Measurements from ENCODE around the gene DPYD.

The DPYD gene

DNA sequence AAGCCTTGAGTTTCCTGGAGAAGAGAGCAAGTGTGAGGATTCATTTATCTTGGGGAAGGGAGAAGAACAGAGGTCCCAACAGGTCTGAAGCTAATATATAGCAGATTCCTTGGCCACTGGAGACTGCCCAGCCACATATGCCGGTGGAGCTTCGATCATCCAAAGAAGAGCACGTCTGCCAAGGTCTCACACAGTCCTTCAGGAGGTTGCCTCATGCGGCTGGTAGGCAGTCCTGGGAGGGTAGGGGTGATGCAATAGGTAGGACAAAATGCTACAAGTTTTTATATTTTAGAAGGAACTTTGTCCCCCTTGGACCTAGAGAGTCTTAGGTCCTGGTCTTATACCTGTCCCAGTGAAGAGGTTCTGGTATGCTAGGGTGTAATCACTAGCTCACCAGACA, 582.5 kb downstream of the DPYD start:
- H3K4me3 ChIP-seq (ENCODE audit: low read depth, low read length), result no peak overlapping the region
- no peak for DNase-seq (ENCODE audit: low read depth, low spot score)
- TF ChIP-seq, protein P1, sequence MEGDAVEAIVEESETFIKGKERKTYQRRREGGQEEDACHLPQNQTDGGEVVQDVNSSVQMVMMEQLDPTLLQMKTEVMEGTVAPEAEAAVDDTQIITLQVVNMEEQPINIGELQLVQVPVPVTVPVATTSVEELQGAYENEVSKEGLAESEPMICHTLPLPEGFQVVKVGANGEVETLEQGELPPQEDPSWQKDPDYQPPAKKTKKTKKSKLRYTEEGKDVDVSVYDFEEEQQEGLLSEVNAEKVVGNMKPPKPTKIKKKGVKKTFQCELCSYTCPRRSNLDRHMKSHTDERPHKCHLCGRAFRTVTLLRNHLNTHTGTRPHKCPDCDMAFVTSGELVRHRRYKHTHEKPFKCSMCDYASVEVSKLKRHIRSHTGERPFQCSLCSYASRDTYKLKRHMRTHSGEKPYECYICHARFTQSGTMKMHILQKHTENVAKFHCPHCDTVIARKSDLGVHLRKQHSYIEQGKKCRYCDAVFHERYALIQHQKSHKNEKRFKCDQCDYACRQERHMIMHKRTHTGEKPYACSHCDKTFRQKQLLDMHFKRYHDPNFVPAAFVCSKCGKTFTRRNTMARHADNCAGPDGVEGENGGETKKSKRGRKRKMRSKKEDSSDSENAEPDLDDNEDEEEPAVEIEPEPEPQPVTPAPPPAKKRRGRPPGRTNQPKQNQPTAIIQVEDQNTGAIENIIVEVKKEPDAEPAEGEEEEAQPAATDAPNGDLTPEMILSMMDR (IDR thresholded peaks at IDR 0.05; ENCODE audit: insufficient read depth, low read length, missing control alignments), result no peak
- ChIA-PET CTCF (interaction anchor here (0.7 kb wide), 1 partner anchor 37 kb away, joined by 3 read pairs; no protein-coding TSS in a partner anchor), POLR2A (no interaction called here)

DNA sequence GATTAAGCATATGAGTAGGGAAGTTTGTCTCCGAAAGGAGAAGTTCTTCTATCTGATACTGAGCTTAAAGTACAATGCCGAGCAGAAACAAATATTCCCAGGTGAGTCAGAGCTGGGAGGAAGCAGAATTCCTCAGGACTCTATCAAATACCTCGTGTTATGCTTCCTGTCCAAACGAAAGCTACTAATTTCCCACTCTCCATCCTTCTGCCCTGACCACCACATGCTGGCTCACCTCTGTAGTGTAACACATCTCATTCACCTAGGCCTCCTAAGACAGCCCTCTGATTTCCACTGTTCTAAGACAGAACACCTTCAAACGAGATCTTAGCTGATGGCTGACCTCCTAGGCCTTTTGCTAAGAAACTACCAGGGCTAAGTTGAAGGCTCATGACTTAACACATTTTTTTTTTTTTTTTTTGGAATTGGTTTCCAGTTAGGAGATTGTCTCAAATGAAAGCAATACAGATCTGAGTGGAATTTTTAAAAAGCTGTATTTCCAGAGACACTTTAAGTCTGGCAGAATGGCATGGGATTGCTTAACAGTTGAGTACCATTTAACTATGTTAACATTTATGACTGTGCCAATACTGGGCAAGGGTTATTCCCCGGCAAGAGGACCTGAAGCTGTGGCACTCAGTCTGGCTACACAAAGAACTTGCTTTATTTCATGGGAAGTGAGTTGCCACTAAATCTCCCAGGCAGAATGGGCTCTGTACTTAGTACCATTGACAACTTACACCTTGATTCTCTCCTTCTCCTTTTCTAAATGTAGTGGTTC, 583.4 kb downstream of the DPYD start:
- CTCF ChIA-PET, result no interaction called here
- TF ChIP-seq, protein P1 (IDR thresholded peaks at IDR 0.05; ENCODE audit: insufficient read depth, low read length, missing control alignments), result no peak
- H3K4me3 ChIP-seq (ENCODE audit: low read depth, low read length), result no peak overlapping the region
- DNase-seq (ENCODE audit: low read depth, low spot score), result no peak
- POLR2A ChIA-PET, result no interaction called here

DNA sequence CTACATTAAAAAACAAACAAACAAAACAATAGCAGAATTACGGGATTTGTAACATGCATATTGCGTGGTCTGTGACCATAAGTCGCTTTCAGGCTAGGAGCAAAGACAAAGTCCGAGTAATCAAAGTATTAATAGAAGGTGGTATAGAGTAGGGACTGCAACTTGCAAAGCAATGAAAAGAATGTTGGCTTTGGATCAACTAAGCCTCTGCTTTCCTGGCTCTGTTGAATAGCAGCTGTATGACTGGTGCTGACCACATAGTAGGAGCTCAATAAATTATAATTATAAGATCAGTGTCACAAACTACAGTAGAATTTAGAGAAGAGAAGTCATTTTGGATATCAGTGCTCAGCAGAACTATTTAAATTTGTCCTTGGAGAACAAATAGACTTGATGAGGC, 586.4 kb downstream of the DPYD start:
- DNase-seq (ENCODE audit: low read depth, low spot score), result peak; percentile 71
- TF ChIP-seq, protein P1 (IDR thresholded peaks at IDR 0.05; ENCODE audit: insufficient read depth, low read length, missing control alignments), result no peak
- no peak overlapping the region for H3K4me3 ChIP-seq (ENCODE audit: low read depth, low read length)
- ChIA-PET POLR2A (no interaction called here), CTCF (interaction anchor here (1.0 kb wide), 1 partner anchor 486 kb away, joined by 3 read pairs; no protein-coding TSS in a partner anchor)

DNA sequence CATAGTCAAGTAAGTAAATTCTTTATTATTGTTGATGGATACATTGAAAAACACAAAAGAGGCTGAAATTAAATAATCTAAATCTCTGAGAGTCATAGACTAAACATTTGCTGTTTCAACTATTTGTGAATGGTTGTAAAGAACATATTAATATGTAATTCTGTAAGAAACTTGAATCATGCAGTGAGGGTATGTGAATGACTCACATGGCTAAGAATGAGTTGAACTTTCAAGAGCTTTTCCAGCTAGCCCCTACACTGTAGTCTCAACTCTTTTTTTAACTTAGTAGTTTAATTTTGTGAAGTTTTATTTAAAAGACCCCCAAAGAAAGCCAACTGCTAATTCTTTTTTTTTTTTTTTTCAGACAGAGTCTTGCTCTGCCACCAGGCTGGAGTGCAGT, 588.1 kb downstream of the DPYD start:
- CTCF ChIA-PET, result no interaction called here
- no peak overlapping the region for H3K4me3 ChIP-seq (ENCODE audit: low read depth, low read length)
- POLR2A ChIA-PET, result interaction anchor here (0.6 kb wide), 2 partner anchors 225 to 426 kb away, joined by 3 read pairs; no protein-coding TSS in a partner anchor
- DNase-seq (ENCODE audit: low read depth, low spot score), result peak; percentile 58
- TF ChIP-seq, protein P1 (IDR thresholded peaks at IDR 0.05; ENCODE audit: insufficient read depth, low read length, missing control alignments), result no peak

DNA sequence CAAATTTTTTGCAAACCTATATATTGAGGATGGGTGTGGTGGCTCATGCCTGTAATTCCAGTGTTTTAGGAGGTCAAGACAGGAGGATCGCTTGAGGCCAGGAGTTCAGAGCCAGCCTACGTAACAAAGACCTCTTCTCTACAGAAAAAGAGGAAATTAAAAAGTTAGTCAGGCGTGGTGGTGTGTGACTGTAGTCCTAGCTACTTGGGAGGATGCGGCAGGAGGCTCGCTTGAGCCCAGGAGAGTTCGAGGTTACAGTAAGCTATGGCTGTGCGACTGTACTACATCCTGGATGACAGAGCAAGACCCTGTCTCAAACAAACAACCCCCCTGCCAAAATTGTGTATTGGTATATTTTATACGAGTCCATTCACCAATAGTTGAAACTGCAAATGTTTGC, 589.7 kb downstream of the DPYD start:
- H3K4me3 ChIP-seq (ENCODE audit: low read depth, low read length), result no peak overlapping the region
- ChIA-PET POLR2A (no interaction called here), CTCF (no interaction called here)
- TF ChIP-seq, protein P1 (IDR thresholded peaks at IDR 0.05; ENCODE audit: insufficient read depth, low read length, missing control alignments), result no peak
- DNase-seq (ENCODE audit: low read depth, low spot score), result no peak

DNA sequence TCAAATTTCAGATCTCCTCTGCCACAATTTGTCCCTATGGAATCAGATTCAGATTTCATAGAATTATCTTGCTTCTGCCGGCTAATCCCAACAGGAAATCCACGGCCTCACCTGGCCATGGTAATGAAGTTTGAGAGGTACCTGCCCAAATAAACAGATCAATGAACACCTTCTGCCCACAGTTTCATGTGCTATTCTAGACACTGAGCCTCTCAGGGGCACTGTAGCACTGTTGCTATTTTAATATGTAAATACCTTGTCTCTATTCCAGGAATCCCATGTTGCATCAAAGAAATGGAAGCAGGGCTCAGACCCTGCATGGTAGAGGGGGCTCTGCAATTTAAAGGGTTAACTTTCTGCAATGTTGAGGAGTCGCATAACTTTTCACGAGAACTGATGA, 606.1 kb downstream of the DPYD start:
- no peak for DNase-seq (ENCODE audit: low read depth, low spot score)
- TF ChIP-seq, protein P1 (IDR thresholded peaks at IDR 0.05; ENCODE audit: insufficient read depth, low read length, missing control alignments), result no peak
- H3K4me3 ChIP-seq (ENCODE audit: low read depth, low read length), result no peak overlapping the region
- CTCF ChIA-PET, result no interaction called here
- POLR2A ChIA-PET, result no interaction called here

Measured in AG04449 (cell line).